GM13976 (cell line): ENCODE results near the gene DNAJC30.

Experiments used
- DNase-seq: peaks from one replicate; pipeline ENCODE4 v3.0.0; 2012; ENCODE audit warnings: low spot score
- in situ Hi-C: fragments of 300-500 bp; cut with MboI; formaldehyde crosslinking; loops from one replicate; pipeline ENCODE4 v1.12.0; 2022; ENCODE audit warnings: low sequenced_read_pairs, mixed read lengths, inconsistent platforms; ENCODE audit not compliant: unreplicated experiment
- TF ChIP-seq, protein P1 (sequence below): IDR thresholded peaks from 2 replicates; pipeline ENCODE4 v1.5.1; 2012; ENCODE audit warnings: borderline replicate concordance, mild to moderate bottlenecking; ENCODE audit not compliant: insufficient read depth; ENCODE audit errors: extremely low read depth, missing control alignments, control extremely low read depth

The DNAJC30 gene

DNA sequence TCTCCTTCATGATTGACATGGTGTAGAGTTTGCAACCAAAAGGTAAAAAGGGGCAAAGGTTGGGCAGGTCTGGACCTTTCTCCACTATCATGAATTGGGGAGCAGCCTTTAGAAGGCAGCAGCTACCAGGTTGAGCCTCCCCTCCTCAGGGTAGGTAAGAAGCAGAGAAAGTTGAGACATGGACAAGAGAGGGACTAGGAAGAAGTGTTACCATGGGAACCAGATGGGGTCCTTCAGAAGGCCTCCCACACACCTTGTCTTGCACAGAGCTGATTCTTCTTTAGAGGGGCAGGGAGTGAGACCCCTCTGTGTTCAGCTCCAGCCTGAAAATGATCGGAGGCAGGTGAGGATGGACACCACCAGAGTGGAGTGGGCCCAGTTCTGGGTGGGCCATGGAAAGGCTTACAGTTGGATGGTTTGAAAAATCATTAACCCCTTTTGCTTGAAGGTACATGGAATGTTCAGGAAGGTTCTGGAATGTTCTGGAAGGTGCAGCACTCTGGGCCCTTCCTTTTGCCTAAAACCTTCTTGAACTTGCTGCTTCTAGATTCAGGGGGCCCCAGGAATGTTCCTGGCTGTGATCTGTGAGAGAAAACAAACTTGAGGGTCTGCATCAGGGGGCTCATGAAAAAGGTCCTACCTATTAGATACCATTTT lies 8.7 kb downstream of the DNAJC30 start:
- TF ChIP-seq, protein P1, sequence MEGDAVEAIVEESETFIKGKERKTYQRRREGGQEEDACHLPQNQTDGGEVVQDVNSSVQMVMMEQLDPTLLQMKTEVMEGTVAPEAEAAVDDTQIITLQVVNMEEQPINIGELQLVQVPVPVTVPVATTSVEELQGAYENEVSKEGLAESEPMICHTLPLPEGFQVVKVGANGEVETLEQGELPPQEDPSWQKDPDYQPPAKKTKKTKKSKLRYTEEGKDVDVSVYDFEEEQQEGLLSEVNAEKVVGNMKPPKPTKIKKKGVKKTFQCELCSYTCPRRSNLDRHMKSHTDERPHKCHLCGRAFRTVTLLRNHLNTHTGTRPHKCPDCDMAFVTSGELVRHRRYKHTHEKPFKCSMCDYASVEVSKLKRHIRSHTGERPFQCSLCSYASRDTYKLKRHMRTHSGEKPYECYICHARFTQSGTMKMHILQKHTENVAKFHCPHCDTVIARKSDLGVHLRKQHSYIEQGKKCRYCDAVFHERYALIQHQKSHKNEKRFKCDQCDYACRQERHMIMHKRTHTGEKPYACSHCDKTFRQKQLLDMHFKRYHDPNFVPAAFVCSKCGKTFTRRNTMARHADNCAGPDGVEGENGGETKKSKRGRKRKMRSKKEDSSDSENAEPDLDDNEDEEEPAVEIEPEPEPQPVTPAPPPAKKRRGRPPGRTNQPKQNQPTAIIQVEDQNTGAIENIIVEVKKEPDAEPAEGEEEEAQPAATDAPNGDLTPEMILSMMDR: no peak
- DNase-seq: no peak
- in situ Hi-C loops: no loop called here

DNA sequence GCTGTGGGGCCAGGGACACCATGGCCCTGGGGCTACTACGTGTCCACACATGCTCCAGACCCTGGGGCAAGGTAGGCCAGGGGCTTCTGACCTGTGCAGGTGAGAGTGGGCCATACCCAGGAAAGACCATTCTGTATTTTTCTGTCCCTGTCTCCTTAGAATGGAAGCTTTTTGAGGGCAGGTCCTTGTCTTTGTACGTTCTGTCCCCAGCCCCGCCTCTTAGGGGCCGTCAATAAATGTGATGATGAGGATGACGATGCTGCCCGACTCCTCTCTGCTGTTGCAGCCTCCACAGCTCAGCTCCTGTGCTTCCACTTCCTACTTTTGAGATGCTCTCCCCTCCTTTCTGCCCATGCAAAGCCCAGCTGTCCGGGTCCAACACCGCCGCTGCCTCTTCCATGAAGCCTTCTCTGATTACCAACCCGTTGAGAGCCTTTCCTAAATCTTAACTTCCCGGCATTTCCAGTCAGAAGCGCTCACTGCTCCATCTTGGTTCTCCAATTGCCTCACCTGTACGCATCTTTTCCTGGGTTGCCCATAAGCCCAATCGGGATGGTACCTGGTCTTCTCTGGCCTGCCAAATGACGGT lies 11.3 kb downstream of the DNAJC30 start:
- DNase-seq: no peak
- TF ChIP-seq, protein P1: no peak
- in situ Hi-C loops: no loop called here

DNA sequence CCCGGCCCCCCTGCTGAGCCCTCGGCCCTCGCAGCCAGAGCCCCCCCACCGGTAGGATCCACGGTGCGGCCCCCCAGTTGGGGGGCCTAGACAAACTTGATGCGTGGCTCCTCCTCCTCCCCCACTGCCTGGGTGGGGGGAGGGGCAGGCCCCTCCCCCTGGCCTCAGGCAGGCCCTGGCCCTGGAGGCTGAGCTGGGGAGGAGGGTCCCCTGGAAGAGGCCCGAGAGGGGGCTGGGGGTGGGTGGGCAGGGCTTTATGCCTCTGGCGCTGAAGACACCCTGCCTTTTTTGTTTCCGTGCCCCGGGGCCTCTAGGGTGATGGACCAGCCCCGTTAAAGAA lies 12.0 kb downstream of the DNAJC30 start:
- in situ Hi-C loops: no loop called here
- TF ChIP-seq, protein P1: no peak
- DNase-seq: no peak

DNA sequence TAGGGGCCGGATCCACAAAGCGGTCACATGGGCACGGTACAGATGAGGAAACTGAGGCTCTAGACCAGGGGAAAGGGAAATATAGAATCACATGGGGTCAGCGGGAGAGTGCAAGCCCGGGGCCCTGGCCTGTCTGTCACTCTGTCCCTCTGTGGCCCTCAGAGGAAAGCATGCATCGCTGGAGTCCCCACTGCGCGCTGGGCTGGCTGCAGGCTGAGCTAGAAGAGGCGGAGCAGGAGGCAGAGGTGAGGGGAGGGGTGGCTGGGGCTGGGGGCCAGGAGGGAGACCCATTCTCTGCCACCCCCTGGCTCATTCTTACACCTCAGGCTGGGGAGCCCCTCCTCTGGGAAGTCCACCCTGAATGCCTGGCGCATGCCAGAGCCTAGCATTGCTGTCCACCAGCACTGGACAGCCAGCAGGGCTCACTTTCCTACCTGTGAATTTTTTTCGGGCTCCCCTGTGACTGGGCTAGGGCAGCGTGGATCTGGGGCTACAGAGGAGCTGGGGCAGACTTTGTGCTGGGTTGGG lies 13.3 kb downstream of the DNAJC30 start:
- in situ Hi-C loops: no loop called here

DNA sequence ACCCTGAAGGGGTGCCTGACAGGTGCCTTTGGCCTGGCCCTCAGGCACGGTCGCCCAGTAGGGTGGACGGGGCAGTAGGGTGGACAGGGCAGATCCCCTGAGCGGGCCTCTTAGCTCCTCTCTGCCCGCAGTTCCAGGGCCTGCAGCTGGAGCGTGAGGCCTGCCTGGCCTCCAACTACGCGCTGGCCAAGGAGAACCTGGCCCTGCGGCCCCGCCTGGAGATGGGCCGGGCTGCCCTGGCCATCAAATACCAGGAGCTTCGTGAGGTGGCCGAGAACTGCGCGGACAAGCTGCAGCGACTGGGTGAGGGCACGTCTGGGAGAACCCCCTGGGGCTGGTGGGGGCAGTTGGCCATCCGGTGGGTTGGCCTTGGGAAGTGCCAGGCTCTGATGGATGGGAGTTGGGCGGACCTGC lies 14.0 kb downstream of the DNAJC30 start:
- in situ Hi-C loops: no loop called here
- TF ChIP-seq, protein P1: no peak
- DNase-seq: no peak

More for the DNA sequence above, 13.3 kb downstream of the DNAJC30 start:
- TF ChIP-seq, protein P1: no peak
- no peak for DNase-seq

DNA sequence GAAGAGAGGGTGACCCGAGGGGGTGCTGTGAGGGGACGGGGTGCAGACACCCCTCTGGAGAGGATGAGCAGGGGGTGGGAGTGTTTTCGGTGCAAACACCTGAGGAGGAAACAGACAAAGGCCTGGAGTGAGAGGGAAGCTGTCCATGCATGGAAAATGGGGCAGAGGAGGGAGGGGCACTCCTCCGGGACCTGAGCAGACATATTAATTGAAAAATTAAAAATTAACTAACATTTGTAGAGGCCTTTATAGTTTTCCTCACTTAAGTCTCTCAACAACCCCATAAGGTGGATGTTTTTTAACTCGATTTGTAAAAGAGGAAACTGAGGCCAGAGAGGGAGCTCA lies 14.4 kb downstream of the DNAJC30 start:
- TF ChIP-seq, protein P1: no peak
- no peak for DNase-seq
- in situ Hi-C loops: no loop called here
